HepG2 (cell line): Measurements from ENCODE around the gene SBK1. TPM values are rescaled to one million over a fixed set of nuclear protein-coding genes. Genes with fewer than 3 reads are reported as not detected.

ENCODE experiments used
- BORCS8-MEF2B ChIP-seq: sonication (generic); formaldehyde crosslinking; IDR thresholded peaks from 2 replicates; pipeline ENCODE4 v1.8.0; 2022; ENCODE audit warnings: mild to moderate bottlenecking, missing genetic modification reagents
- BRCA1 ChIP-seq: sonication (generic); formaldehyde crosslinking; IDR thresholded peaks from 2 replicates; pipeline ENCODE4 v1.4.0; 2020; ENCODE audit warnings: missing genetic modification reagents
- ELF1 ChIP-seq: sonication (generic); formaldehyde crosslinking; IDR thresholded peaks from 2 replicates; pipeline ENCODE4 v1.4.0; 2020; ENCODE audit warnings: missing genetic modification reagents
- HOXA7 ChIP-seq: sonication (generic); formaldehyde crosslinking; IDR thresholded peaks from 2 replicates; pipeline ENCODE4 v1.8.1; 2022; ENCODE audit warnings: mild to moderate bottlenecking, missing genetic modification reagents, moderate library complexity
- KMT2A ChIP-seq: sonication (generic); formaldehyde crosslinking; IDR thresholded peaks from 2 replicates; pipeline ENCODE4 v1.4.0; 2020; ENCODE audit warnings: missing genetic modification reagents
- MYNN ChIP-seq: sonication (generic); formaldehyde crosslinking; IDR thresholded peaks from 2 replicates; pipeline ENCODE4 v1.4.0; 2020; ENCODE audit warnings: mild to moderate bottlenecking, low read depth, missing genetic modification reagents
- RBM22 ChIP-seq: fragments of 200-400 bp; formaldehyde crosslinking; optimal IDR thresholded peaks from 2 replicates; pipeline ENCODE3; 2017; ENCODE audit warnings: mild to moderate bottlenecking, low read length, moderate library complexity
- RNF2 ChIP-seq: fragments of 450-650 bp; conservative IDR thresholded peaks from 2 replicates; pipeline ENCODE4 v1.6.1; 2016; ENCODE audit warnings: low read depth
- ZC3H13 ChIP-seq: sonication (generic); formaldehyde crosslinking; IDR thresholded peaks from 2 replicates; pipeline ENCODE4 v1.8.1; 2023; ENCODE audit warnings: mild to moderate bottlenecking, missing genetic modification reagents, moderate library complexity
- ZNF263 ChIP-seq: sonication (generic); formaldehyde crosslinking; IDR thresholded peaks from 2 replicates; pipeline ENCODE4 v1.4.0; 2020; ENCODE audit warnings: missing genetic modification reagents
- ZNF296 ChIP-seq: sonication (generic); formaldehyde crosslinking; conservative IDR thresholded peaks from 2 replicates; pipeline ENCODE4 v1.5.0; 2020; ENCODE audit warnings: mild to moderate bottlenecking, missing genetic modification reagents
- ZNF780A ChIP-seq: sonication (generic); formaldehyde crosslinking; IDR thresholded peaks from 2 replicates; pipeline ENCODE4 v1.8.0; 2022; ENCODE audit warnings: mild to moderate bottlenecking, missing genetic modification reagents, moderate library complexity
- polyA plus RNA-seq, 8 experiments: library from polyadenylated mRNA; depleted of rRNA in 3 of 8; stranded (reverse) in 7 of 8; unstranded in 1 of 8; fragments of >200 nt; fragmentation: Illumina TruSeq in 4 of 8; extraction: Trizol in 4 of 8; gene quantifications; 2 replicates each; pipeline versions ENCODE4 v1.2.1 to v1.2.3, GENCODE V29; 2011 to 2016; ENCODE audit warnings: low read depth in 4 of 8, missing spikeins in 1 of 8, mixed read lengths in 1 of 8; ENCODE audit not compliant: insufficient read depth in 1 of 8
- total RNA-seq, 5 experiments: library from RNA; depleted of rRNA; stranded (reverse); fragments of >200 nt; fragmentation: Illumina TruSeq; extraction: Trizol; gene quantifications; 2 replicates each; pipeline ENCODE4 v1.2.3, GENCODE V29; 2016; ENCODE audit warnings: low read depth in 1 of 5
- TF ChIP-seq, protein P1 (sequence below): sonication (generic); formaldehyde crosslinking; IDR thresholded peaks from 2 replicates; pipeline ENCODE4 v1.4.0; 2020; ENCODE audit warnings: missing genetic modification reagents
- TF ChIP-seq, protein P2 (sequence below): IDR thresholded peaks from 2 replicates; pipeline ENCODE4 v1.6.1; 2016; ENCODE audit warnings: low read depth, control low read depth
- TF ChIP-seq, protein P3 (sequence below): sonication (generic); formaldehyde crosslinking; IDR thresholded peaks from 2 replicates; pipeline ENCODE4 v1.4.0; 2020; ENCODE audit warnings: mild to moderate bottlenecking, missing genetic modification reagents
- TF ChIP-seq, protein P4 (sequence below): sonication (generic); formaldehyde crosslinking; IDR thresholded peaks from 2 replicates; pipeline ENCODE4 v1.4.0; 2020; ENCODE audit warnings: low read depth, mild to moderate bottlenecking, missing genetic modification reagents
- TF ChIP-seq, protein P5 (sequence below), 2 experiments: IDR thresholded peaks; 2 replicates each; pipeline ENCODE4 v1.6.1; 2011 to 2012; ENCODE audit warnings: low read length in 2 of 2, borderline replicate concordance in 1 of 2, low read depth in 1 of 2, mild to moderate bottlenecking in 1 of 2, moderate library complexity in 1 of 2
- TF ChIP-seq, protein P6 (sequence below): sonication (generic); formaldehyde crosslinking; IDR thresholded peaks from 2 replicates; pipeline ENCODE4 v1.8.0; 2022; ENCODE audit warnings: missing genetic modification reagents, mild to moderate bottlenecking, borderline replicate concordance
- TF ChIP-seq, protein P7 (sequence below): sonication (generic); formaldehyde crosslinking; IDR thresholded peaks from 2 replicates; pipeline ENCODE4 v1.4.0; 2020; ENCODE audit warnings: missing genetic modification reagents

Gene SBK1
- total and polyA plus RNA-seq, 2 of the 13 experiments (the other 11 are each of a cell fraction or from before 2014, with no cell fraction given): 0.15 to 0.17 TPM

DNA sequence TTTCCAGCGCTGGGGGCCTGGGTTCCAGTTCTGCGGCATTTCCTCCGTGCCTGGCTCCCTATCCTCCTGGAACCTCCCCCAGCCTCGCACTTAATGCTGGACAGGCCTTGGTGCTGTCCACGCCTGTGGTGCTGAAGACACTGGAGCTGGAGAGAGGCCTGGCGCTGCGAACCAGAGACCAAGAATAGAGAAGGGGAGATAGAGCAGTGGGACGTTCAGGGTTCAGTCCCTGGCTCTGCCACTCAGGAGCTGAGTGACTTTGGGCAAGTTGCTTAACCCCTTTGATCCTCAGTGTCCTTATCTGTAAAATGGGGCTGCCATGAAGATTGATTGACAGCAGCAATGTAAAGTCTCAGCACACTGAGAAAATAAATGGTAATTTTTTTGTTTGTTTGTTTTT is 11.9 kb downstream of the SBK1 start (continued):
- TF ChIP-seq, protein P1, sequence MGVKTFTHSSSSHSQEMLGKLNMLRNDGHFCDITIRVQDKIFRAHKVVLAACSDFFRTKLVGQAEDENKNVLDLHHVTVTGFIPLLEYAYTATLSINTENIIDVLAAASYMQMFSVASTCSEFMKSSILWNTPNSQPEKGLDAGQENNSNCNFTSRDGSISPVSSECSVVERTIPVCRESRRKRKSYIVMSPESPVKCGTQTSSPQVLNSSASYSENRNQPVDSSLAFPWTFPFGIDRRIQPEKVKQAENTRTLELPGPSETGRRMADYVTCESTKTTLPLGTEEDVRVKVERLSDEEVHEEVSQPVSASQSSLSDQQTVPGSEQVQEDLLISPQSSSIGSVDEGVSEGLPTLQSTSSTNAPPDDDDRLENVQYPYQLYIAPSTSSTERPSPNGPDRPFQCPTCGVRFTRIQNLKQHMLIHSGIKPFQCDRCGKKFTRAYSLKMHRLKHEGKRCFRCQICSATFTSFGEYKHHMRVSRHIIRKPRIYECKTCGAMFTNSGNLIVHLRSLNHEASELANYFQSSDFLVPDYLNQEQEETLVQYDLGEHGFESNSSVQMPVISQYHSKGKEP (CRISPR knock-in tag): peak; percentile 98
- TF ChIP-seq, protein P2, sequence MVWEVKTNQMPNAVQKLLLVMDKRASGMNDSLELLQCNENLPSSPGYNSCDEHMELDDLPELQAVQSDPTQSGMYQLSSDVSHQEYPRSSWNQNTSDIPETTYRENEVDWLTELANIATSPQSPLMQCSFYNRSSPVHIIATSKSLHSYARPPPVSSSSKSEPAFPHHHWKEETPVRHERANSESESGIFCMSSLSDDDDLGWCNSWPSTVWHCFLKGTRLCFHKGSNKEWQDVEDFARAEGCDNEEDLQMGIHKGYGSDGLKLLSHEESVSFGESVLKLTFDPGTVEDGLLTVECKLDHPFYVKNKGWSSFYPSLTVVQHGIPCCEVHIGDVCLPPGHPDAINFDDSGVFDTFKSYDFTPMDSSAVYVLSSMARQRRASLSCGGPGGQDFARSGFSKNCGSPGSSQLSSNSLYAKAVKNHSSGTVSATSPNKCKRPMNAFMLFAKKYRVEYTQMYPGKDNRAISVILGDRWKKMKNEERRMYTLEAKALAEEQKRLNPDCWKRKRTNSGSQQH (CRISPR knock-in tag): peak; percentile 99
- TF ChIP-seq ZNF780A (CRISPR knock-in tag) (peak; percentile 89; the same call in 1 of the 2 replicates), BRCA1 (peak; percentile 98), ZNF263 (peak; percentile 60; the same call in 1 of the 2 replicates), BORCS8-MEF2B (CRISPR knock-in tag) (peak; percentile 99), KMT2A (CRISPR knock-in tag) (no peak), RBM22 (no peak), ZNF296 (CRISPR knock-in tag) (peak; percentile 82; the same call in 1 of the 2 replicates), MYNN (CRISPR knock-in tag) (peak; percentile 91; the same call in 1 of the 2 replicates), RNF2 (no peak), HOXA7 (CRISPR knock-in tag) (0 out of 2 replicates have a peak, but pooled peaks have one; percentile 83), ELF1 (CRISPR knock-in tag) (peak; percentile 57; the same call in 1 of the 2 replicates), ZC3H13 (CRISPR knock-in tag) (peak; percentile 91)
- TF ChIP-seq, protein P3, sequence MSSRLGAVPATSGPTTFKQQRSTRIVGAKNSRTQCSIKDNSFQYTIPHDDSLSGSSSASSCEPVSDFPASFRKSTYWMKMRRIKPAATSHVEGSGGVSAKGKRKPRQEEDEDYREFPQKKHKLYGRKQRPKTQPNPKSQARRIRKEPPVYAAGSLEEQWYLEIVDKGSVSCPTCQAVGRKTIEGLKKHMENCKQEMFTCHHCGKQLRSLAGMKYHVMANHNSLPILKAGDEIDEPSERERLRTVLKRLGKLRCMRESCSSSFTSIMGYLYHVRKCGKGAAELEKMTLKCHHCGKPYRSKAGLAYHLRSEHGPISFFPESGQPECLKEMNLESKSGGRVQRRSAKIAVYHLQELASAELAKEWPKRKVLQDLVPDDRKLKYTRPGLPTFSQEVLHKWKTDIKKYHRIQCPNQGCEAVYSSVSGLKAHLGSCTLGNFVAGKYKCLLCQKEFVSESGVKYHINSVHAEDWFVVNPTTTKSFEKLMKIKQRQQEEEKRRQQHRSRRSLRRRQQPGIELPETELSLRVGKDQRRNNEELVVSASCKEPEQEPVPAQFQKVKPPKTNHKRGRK: no peak
- TF ChIP-seq, protein P4, sequence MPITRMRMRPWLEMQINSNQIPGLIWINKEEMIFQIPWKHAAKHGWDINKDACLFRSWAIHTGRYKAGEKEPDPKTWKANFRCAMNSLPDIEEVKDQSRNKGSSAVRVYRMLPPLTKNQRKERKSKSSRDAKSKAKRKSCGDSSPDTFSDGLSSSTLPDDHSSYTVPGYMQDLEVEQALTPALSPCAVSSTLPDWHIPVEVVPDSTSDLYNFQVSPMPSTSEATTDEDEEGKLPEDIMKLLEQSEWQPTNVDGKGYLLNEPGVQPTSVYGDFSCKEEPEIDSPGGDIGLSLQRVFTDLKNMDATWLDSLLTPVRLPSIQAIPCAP (CRISPR knock-in tag): 0 out of 2 replicates have a peak, but pooled peaks have one; percentile 68
- TF ChIP-seq, protein P5, sequence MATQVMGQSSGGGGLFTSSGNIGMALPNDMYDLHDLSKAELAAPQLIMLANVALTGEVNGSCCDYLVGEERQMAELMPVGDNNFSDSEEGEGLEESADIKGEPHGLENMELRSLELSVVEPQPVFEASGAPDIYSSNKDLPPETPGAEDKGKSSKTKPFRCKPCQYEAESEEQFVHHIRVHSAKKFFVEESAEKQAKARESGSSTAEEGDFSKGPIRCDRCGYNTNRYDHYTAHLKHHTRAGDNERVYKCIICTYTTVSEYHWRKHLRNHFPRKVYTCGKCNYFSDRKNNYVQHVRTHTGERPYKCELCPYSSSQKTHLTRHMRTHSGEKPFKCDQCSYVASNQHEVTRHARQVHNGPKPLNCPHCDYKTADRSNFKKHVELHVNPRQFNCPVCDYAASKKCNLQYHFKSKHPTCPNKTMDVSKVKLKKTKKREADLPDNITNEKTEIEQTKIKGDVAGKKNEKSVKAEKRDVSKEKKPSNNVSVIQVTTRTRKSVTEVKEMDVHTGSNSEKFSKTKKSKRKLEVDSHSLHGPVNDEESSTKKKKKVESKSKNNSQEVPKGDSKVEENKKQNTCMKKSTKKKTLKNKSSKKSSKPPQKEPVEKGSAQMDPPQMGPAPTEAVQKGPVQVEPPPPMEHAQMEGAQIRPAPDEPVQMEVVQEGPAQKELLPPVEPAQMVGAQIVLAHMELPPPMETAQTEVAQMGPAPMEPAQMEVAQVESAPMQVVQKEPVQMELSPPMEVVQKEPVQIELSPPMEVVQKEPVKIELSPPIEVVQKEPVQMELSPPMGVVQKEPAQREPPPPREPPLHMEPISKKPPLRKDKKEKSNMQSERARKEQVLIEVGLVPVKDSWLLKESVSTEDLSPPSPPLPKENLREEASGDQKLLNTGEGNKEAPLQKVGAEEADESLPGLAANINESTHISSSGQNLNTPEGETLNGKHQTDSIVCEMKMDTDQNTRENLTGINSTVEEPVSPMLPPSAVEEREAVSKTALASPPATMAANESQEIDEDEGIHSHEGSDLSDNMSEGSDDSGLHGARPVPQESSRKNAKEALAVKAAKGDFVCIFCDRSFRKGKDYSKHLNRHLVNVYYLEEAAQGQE (IDR thresholded peaks at IDR 0.05; ENCODE audit: borderline replicate concordance in 1 of 2, low read depth in 1 of 2, low read length in 2 of 2): peak in 1 of 2 experiments; percentile 100
- TF ChIP-seq, protein P6, sequence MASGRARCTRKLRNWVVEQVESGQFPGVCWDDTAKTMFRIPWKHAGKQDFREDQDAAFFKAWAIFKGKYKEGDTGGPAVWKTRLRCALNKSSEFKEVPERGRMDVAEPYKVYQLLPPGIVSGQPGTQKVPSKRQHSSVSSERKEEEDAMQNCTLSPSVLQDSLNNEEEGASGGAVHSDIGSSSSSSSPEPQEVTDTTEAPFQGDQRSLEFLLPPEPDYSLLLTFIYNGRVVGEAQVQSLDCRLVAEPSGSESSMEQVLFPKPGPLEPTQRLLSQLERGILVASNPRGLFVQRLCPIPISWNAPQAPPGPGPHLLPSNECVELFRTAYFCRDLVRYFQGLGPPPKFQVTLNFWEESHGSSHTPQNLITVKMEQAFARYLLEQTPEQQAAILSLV (CRISPR knock-in tag): peak; percentile 75
- TF ChIP-seq, protein P7, sequence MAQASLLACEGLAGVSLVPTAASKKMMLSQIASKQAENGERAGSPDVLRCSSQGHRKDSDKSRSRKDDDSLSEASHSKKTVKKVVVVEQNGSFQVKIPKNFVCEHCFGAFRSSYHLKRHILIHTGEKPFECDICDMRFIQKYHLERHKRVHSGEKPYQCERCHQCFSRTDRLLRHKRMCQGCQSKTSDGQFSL (CRISPR knock-in tag): peak; percentile 77; the same call in 1 of the 2 replicates
